Stromal cell of bone marrow (primary cell): ENCODE data around the gene GPR108.

Source experiments
- DNase-seq: peaks from one replicate; pipeline ENCODE4 v3.0.0-alpha.2; 2012; ENCODE audit warnings: low read depth

GPR108 gene

GRCh38 chr19:6707011-6707657 is 30.2 kb downstream of the GPR108 start:
- DNase-seq: no peak

- no peak for DNase-seq
These were observed 30.8 kb downstream of the GPR108 start for GRCh38 chr19:6706633-6706958.

- no peak for DNase-seq
These were observed 31.3 kb downstream of the GPR108 start for GRCh38 chr19:6705931-6706632.

GRCh38 chr19:6700586-6701316 is 36.6 kb downstream of the GPR108 start:
- DNase-seq: no peak

- DNase-seq: no peak
These were observed 37.4 kb downstream of the GPR108 start for GRCh38 chr19:6699935-6700334.

GRCh38 chr19:6697291-6697690 is 40.1 kb downstream of the GPR108 start:
- no peak for DNase-seq

GRCh38 chr19:6696239-6696820 is 41.0 kb downstream of the GPR108 start:
- no peak for DNase-seq

GRCh38 chr19:6694147-6694815 is 43.1 kb downstream of the GPR108 start:
- DNase-seq: no peak

GRCh38 chr19:6693681-6694080 is 43.7 kb downstream of the GPR108 start:
- DNase-seq: no peak

GRCh38 chr19:6693056-6693471 is 44.3 kb downstream of the GPR108 start:
- no peak for DNase-seq

GRCh38 chr19:6692027-6692426 is 45.4 kb downstream of the GPR108 start:
- DNase-seq: no peak

GRCh38 chr19:6691342-6691741 is 46.0 kb downstream of the GPR108 start:
- no peak for DNase-seq

- DNase-seq: no peak
These were observed 47.1 kb downstream of the GPR108 start for GRCh38 chr19:6690160-6690885.

- no peak for DNase-seq
These were observed 50.3 kb downstream of the GPR108 start for GRCh38 chr19:6687114-6687513.

GRCh38 chr19:6686628-6686975 is 50.8 kb downstream of the GPR108 start:
- no peak for DNase-seq

GRCh38 chr19:6685962-6686627 is 51.3 kb downstream of the GPR108 start:
- DNase-seq: no peak

- no peak for DNase-seq
These were observed 51.9 kb downstream of the GPR108 start for GRCh38 chr19:6685482-6685881.

GRCh38 chr19:6683971-6684370 is 53.4 kb downstream of the GPR108 start:
- no peak for DNase-seq

- DNase-seq: no peak
These were observed 54.7 kb downstream of the GPR108 start for GRCh38 chr19:6682607-6683128.

GRCh38 chr19:6680141-6680540 is 57.2 kb downstream of the GPR108 start:
- no peak for DNase-seq
